Lung microvascular endothelial cell (primary cell): ENCODE measurements around the gene NUMB. TPM values are rescaled to one million over a fixed set of nuclear protein-coding genes. Genes with fewer than 3 reads are reported as not detected.
A peak's percentile ranks its signal among the peaks of the same experiment; 100 is the strongest.

Experiments used
- DNase-seq, 2 donors: peaks; one replicate each; pipeline versions ENCODE4 v3.0.0 to v3.0.0-alpha.2; 2010; ENCODE audit warnings: low read depth in 2 of 2
- total RNA-seq: library from RNA; depleted of rRNA; stranded (reverse); fragments of >200 nt; gene quantifications from 2 replicates; pipeline ENCODE4 v1.2.1, GENCODE V29; 2014

The NUMB gene
- total RNA-seq = 46.4 and 51.6 TPM in 2 replicates

DNA sequence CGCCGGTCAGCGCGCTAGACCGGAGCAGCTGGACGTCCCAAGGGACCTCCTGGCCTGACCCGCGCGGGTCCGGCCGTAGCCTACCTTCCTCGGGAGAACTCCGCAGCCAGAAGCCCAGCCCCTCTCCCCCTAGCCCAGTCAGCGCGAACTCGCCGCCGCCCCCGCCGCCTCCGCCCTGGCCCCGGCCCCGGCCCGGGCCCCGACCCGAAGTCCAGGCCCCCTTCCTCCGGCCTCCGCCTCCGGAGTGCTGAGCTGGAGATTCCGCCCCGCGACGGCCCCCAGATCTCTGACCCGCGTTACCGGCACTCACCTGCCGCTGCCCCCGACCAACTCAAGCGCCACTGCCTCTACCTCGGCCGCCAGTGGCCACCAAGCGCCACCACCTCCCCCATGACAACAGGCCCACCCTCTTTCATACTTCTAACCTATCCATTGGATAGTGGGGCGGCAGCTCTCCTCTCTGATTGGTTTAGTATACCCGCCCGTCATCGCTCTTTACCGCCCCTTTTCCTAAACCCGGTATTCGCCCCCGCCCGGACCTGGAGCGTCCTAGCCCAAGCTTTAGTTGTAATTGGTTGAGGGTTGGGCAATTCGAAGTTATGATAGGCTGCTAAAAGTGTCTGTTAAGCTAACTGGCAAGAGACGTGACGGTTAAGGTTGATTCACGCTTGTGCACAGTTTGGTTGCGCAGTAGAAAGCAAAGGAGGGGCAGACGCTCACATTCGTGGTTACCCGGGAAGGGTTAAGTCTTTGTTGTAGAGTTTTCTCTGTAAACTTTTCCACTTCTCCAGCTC, at the start of gene NUMB:
NUMB (minus strand) TSS at position 364 of the 794 bp plus-strand sequence. CDS start 102,795 bp downstream, outside the sequence.
- DNase-seq = peak; percentile 100

DNA sequence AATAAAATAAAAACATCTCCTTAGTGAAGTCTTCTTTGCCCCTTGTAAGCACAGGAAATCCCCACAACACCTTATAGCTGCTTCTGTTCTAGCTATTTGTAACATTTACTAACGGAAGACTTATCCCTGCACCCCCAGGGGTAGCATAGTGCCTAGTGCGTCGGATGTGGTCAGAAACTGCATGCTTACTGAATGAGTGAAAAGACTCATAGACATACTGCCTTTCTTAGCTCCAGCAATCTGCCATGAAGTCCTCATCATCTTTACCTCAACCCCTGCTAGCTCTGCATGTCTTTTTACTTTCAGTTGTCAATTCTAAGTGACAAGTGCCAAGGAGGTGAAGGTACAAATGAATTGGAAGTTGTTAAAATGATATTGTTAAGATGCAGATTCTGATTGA, 45.3 kb upstream of the NUMB start:
- no peak for DNase-seq

DNA sequence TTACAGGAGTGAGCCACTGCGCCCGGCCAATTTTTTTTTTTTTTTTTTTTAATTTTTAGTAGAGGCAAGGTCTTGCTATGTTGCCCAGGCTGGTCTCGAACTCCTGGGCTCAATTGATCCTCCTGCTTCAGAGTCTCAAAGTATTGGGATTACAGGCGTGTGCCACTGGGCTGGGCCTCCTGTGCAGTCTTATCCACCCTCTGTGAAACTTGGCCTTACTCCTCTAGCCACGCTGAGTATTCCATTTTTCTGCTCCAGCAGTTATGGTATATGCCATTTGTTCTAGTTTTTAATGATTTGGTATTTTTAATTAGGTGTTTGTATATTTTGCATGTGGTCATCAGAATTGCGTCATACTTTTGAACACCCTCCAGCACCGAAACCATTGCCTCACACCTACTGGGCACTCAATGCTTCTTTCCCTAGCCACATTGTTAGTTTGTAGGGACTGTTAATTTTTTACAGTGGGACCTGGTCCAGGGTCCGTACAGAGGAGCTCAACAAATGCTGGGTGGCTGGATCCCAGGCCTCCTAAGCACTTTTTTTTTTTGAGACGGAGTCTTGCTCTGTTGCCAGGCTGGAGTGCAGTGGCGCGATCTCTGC, 43.8 kb upstream of the NUMB start:
- DNase-seq = no peak

DNA sequence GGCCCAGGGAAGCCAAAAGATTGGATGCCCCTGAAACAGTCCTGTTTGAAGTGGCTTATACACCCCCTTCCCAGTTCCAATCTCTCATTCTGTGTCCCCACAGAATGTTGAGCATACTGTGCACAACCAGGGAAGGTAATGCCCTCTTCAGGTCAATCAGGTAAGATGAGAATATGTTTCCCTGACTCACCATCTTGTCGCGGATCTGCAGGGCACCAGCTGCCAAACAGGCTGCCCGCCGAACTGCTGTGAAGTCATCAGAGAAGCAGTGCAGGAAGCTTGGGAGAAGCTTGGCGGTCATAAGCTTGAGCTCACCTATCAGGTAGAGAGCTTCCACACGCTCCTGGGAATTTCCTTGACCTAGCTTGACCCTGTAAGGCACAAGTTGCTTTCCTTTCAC, 42.0 kb upstream of the NUMB start:
- DNase-seq = no peak

DNA sequence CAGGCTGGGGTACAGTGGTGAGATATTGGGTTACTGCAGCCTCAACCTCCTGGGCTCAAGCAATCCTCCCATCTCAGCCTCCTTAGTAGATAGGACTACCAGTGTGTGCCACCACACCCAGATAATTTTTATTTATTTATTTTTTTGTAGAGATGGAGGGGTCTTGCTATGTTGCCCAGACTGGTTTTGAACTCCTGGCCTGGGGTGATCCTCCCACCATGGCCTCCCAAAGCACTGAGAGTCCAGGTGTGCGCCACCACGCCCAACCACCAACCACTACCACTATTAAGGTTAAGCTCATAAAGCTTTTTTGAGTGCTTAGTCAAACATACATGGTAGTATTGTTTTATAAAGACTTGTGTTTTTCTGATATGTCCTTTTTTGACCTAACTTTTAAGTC, 36.2 kb upstream of the NUMB start:
- DNase-seq = no peak

DNA sequence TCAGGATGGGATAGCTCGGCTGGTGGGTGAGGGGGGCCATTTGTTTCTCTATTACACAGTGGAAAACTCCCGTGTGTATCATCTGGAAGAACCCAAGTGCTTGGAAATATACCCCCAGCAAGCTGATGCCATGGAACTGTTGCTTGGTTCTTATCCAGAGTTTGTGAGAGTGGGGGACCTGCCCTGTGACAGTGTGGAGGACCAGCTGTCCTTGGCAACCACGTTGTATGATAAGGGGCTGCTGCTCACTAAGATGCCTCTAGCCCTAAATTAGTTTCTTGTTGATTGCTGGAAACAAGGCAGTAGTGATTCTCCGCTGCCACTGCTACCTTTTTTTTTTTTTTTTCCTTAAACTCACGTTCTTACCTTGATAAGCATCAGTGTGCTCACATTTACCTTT, 34.3 kb upstream of the NUMB start:
- no peak for DNase-seq

DNA sequence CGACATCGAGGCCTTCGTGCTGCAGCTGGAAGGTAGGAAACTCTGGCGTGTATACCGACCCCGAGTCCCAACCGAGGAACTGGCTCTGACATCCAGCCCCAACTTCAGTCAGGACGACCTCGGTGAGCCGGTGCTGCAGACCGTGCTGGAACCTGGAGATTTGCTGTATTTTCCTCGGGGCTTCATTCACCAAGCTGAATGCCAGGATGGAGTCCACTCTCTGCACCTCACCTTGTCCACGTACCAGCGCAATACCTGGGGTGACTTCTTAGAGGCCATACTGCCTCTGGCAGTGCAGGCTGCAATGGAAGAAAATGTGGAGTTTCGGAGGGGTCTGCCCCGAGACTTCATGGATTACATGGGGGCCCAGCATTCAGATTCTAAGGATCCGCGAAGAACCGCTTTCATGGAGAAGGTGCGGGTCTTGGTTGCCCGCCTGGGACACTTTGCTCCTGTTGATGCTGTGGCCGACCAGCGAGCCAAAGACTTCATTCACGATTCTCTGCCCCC, 33.8 kb upstream of the NUMB start:
- DNase-seq = no peak

DNA sequence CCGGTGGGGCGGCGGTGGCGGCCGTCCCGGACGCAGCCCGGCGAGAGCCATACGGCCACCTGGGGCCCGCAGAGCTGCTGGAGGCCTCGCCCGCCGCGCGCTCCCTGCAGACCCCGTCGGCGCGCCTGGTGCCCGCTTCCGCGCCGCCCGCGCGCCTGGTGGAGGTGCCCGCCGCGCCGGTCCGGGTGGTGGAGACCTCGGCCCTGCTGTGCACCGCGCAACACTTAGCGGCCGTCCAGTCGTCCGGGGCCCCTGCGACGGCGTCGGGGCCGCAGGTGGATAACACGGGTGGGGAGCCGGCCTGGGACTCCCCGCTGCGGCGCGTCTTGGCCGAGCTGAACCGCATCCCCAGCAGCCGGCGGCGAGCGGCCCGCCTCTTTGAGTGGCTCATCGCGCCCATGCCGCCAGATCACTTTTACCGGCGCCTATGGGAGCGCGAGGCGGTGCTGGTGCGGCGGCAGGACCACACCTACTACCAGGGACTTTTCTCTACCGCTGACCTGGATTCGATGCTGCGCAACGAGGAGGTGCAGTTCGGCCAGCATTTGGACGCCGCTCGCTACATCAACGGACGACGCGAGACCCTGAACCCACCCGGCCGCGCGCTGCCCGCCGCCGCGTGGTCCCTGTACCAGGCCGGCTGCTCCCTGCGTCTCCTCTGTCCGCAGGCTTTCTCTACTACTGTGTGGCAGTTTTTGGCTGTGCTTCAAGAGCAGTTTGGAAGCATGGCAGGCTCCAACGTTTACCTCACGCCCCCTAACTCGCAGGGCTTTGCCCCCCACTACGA, 33.1 kb upstream of the NUMB start:
- peak; percentile 68 to 76 for DNase-seq

DNA sequence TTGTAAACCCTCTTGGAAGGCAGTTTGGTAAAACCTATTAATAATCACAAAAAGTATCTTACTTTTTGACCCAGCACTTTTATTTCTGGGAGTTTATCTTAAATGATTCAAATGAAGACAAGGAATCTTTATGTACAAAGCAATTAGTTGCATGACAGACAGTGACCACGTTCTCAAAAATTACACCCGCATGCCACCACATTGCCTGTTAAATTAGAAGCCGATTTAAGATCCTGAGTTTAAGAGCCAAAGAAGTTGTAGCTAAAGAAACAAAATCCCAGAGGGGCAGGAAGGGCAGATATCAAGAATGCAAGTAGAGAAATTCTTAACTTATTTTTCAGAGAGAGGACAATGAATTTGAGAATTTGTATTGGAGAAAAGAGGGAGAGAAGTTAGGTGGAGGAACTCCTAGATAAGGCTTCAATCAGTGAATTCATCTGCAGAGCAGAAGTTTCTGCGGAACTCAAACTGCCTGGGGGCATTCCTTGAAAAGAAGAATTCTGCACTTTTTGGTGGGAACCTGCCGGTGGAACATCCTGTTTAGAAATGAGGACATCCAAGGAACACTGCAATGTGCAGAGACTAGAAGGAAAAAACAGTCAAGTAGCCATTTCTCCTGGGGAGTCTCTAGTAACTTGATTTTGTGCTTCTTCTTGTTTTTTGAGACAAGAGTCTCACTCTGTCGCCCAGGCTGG, 31.3 kb upstream of the NUMB start:
- no peak for DNase-seq

DNA sequence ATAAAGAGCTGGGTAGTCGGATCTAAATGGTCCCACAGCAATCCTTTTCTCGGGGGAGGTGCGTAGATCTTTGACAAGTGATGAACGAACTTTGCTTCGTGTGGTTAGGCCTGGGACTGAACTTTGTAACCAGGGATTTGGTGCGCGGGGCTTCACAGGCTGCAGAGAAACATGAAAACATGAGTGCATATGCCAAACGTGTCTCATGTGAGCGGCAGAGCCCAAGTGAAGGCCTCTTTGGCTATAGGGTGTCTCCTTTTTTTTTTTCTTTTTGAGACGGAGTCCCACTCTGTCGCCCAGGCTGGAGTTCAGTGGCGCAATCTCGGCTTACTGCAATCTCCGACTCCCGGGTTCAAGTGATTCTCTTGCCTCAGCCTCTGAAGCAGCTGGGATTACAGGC, 20.3 kb upstream of the NUMB start:
- no peak for DNase-seq

DNA sequence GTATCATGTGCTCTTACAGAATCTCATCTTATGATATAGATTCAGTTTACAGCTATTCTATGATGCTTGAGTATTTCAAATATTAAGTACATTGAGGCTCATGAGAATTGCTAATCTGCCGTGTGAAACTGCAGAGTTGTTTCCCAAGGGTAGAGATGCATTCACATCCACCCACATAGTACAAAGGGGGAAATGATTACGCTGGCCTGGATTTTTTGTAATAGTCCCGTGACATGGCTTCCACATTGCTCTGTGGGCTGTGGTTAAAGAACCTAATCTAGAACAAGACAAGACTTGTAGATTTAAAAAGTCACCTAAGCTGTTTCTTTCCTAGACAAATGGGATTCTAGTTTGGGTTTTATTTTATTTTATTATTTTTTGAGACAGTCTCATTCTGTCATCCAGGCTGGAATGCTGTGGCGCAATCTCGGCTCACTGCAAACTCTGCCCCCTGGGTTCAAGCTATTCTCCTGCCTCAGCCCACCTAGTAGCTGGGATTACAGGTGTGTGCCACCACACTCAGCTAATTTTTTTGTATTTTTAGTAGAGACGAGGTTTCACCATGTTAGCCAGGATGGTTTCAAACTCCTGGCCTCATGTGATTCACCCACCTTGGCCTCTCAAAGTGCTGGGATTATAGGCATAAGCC, 19.4 kb upstream of the NUMB start:
- no peak for DNase-seq

DNA sequence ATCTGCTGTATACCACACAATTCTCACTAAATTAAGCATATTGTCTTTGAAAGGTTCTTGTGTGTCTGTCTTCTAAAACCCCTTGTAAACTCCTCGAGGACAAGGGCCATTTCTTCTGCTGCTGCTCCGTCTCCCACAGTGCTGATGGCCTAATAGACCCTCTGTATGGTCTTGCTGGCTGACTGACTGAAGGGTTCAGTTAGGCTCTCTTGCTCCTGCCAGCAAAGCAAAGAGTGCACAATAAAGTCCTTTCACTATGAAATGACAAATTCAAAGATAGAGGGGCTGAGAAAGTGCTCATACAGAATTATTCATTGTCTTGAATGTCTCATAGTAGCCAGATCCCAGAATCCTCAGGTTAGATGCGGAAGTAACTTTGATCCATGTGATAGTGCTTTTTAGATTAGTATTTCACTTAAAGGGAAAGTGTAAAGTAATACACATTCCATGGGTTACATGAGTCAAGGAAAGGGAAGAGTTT, 18.1 kb upstream of the NUMB start:
- no peak for DNase-seq

DNA sequence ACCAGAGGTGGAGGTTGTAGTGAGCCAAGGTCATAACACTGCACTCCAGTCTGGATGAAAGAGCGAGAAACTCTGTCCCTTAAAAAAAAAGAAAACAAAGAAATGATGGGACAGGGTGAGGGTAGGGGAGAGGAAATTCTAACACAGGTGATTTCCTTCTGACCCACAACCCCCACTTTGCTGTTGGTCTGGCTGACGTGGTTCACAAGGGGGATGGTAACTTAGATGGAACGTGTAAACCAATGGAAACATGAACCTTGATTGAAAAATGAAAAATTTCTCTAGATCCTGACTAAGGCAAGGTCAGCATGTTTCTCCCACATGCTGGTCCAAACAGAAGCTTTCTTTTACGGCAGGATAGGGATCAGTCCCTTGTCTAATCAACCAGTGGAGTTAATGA, 16.6 kb upstream of the NUMB start:
- no peak for DNase-seq

DNA sequence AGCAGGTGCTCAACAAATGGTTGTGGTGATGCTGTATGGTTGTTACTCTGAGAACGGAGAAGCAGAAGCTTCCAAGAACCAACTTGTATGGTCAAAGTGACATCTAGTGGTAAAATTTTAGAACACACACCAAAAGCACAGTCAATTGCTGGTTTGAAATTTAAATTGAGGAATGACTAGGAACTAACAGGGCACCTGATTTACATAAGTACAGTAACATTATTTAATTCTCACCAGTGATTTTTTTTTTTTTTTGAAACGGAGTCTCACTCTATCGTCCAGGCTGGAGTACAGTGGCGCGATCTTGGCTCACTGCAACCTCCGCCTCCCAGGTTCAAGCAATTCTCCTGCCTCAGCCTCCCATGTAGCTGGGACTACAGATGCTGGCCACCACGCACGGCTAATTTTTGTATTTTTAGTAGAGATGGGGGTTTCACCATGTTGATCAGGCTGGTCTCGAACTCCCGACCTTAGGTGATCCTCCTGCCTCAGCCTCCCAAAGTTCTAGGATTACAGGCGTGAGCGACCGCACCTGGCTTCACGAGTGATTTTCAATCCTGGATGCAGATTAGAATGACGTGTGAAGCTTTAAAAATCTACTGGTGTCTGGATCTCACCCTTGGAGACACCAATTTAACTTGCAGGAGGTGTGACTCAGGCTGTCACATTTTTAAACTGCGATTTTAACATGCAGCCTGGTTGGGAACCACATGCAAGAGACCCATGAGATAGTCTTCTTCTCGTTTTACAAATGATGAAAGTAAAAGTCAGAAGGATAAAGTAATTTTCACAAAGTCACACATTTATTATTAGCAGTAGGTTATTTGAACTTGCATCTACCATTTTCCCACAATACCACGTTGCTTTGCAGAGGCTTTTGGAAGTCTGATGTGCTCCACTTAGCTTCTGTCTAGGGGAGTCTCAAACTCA, 14.1 kb upstream of the NUMB start:
- DNase-seq = peak; percentile 79 to 86

DNA sequence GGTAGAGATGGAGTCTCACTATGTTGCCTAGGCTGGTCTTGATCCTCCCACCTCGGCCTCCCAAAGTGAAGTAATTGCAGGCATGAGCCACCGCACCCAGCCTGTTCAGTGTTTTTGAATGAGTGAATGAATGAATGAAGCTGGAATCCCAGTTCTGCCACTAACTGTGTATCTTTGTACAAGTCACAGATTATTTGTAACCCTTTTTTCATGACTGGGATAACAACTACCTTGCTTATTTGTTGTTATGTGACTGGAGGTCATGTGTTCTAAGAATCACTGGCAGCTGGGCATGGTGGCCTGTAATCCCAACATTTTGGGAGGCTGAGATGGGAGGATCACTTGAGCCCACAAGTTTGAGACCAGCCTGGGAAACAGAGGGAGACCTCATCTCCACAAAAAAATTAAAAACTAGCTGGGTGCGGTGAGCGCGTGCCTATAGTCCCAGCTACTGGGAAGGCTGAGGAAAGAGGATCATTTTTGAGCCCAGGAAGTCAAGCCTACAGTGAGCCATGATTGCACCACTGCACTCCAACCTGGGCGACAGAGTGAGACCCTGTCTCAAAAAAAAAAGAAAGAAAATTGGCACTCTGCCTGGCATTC, 13.3 kb upstream of the NUMB start:
- no peak for DNase-seq

DNA sequence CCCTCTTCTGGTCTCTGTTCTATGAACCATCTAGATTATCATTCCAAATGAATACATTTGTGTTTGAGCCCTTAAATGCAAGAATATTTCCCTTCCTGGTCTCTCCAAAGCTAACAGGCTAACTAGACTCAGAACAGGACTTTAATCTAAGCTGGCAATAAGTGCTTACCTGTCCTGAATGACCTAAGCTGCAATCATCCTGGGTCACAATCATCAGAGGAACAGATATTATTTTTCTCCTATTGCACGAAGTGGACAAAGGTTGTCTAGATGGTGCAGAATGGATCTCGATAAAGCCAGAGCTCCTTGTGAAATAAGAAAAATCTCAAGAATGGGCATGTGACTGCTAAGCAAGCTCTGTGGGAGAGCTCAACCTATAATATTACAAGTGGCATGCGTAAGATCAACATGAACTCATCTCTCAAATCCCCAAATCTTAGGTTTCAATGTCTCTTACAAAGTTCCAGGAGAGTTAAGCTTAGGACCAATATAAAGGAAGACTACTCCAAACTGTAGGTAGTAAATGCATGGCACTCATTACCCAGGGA, 10.6 kb upstream of the NUMB start:
- no peak for DNase-seq

DNA sequence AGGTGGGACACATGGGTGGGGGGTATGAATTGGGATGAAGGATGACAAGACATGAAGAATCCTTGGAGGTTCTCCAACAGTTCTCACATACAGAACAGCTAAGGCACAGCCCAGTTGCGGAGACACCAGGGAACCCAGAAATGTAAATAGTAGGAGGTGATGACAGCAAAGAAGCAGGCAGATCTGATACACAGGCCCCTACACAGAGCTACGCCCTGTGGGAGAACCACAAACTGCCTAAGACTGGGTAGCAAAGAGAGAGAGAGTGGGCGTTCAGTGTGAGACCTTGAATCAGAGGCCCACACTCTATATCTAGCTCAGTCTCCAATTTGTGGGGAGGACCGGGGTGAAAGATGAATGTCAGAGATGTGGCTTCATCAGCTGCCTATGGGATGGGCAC, 9.5 kb upstream of the NUMB start:
- no peak for DNase-seq

DNA sequence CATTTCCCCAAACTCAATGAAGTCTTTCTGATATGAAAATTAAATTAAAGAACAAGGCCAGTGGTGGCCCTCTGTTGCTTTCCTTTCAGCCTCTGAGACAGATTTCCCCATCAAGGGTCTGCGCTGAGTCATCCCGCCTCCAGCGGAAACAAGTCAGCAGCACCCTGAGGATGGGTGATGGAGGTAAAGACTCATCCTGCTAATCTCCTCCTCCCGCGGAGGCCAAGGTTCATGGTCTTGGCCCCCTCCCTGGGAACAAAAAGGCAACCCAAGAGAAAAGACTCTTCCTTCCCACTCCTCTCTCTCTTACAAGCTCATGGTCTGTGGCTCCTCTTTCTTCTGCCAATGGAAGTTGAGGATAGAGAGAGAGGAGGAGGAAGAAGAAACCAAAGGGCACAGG, 9.0 kb upstream of the NUMB start:
- peak in 1 of 2 donors; percentile 26 for DNase-seq

DNA sequence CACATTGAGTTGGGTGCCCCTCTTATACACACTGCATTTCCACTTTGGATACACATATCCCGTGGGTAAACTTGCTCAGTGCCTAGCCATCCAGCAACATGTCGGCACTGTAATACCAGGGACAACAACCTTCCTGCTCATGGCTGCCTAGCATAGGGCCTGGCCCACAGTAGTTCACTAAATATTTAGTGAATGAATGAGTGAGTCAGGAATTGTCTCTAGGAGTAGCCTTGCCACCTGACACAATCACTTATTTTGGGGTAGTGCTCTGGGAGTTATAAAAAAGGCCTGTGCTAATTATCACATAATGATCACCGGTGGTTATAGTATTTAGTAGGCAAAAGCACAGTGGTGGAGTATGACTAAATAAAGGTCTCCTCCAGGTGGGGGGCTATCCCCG, 8.5 kb upstream of the NUMB start:
- no peak for DNase-seq
